Endothelial cell (in vitro differentiated cells): ENCODE results near the gene EVI5L. TPM values are rescaled to one million over a fixed set of nuclear protein-coding genes. Genes with fewer than 3 reads are reported as not detected.
"Not testable (repeated sequence)": the region's sequence is repeated elsewhere in the genome, so short reads cannot be mapped to it uniquely, and the experiment has no call there.

Experiments used
- DNase-seq: peaks from one replicate; pipeline ENCODE4 v3.0.0; 2021; ENCODE audit warnings: low spot score
- H3K27ac Mint-ChIP-seq: one replicate; pipeline ENCODE4 v1.8.0; 2021; ENCODE audit warnings: mixed read lengths, inconsistent platforms; ENCODE audit not compliant: unreplicated experiment
- H3K27me3 Mint-ChIP-seq: one replicate; pipeline ENCODE4 v1.8.0; 2021; ENCODE audit warnings: mild to moderate bottlenecking, moderate library complexity, mixed read lengths, inconsistent platforms; ENCODE audit not compliant: unreplicated experiment
- H3K36me3 Mint-ChIP-seq: one replicate; pipeline ENCODE4 v1.8.0; 2021; ENCODE audit warnings: mild to moderate bottlenecking, low read depth, mixed read lengths, inconsistent platforms; ENCODE audit not compliant: unreplicated experiment
- H3K4me1 Mint-ChIP-seq: one replicate; pipeline ENCODE4 v1.8.0; 2021; ENCODE audit warnings: mild to moderate bottlenecking, mixed read lengths, inconsistent platforms; ENCODE audit not compliant: unreplicated experiment
- H3K4me3 Mint-ChIP-seq: one replicate; pipeline ENCODE4 v1.8.0; 2021; ENCODE audit warnings: mild to moderate bottlenecking, mixed read lengths, inconsistent platforms; ENCODE audit not compliant: unreplicated experiment
- H3K9me3 Mint-ChIP-seq: one replicate; pipeline ENCODE4 v1.8.0; 2021; ENCODE audit warnings: mixed read lengths, inconsistent platforms; ENCODE audit not compliant: unreplicated experiment
- CTCF ChIP-seq: fragments of 200-600 bp; sonication (generic); IDR thresholded peaks from one replicate; pipeline ENCODE4 v1.5.0; 2021; ENCODE audit warnings: antibody characterized with exemption; ENCODE audit not compliant: unreplicated experiment
- total RNA-seq: library from RNA; stranded (reverse); fragmentation: NEBNext Ultra II Directional; extraction: Animal tissue kit (Norgen Biotek cat#: 25700); gene quantifications from one replicate; pipeline ENCODE4 v1.2.1, GENCODE V29; 2021; ENCODE audit not compliant: unreplicated experiment

The EVI5L gene
- total RNA-seq, 1 donor from 2014 or later = 20.4 TPM

DNA sequence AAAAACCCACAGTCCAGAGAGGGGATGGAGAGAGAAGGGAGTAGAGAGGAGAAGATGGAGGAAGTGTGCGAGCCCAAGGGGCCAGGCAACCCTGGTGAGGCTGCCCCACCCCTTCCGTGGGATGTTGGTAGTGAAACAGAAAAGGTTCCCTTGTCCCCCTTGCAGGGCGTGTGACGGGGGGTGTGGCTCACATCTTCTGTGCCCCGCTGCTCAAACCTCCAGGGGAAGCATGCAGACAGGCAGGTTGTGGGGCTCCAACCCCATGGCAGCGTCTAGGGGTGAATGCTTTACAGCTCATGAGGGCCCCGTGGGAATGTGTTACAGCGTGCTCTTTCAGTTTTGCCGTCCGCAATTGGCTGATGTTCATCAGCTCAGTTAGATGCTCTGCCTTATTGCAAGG, 14.7 kb upstream of the EVI5L start:
- peaks cover 9% of the 10 kb centered on the region for H3K9me3 Mint-ChIP-seq
- H3K4me1 Mint-ChIP-seq = no peaks in the 10 kb centered on the region
- H3K27ac Mint-ChIP-seq = no peak overlapping the region
- H3K27me3 Mint-ChIP-seq = peaks cover 6% of the 10 kb centered on the region
- no peak overlapping the region for H3K4me3 Mint-ChIP-seq
- no peak for TF ChIP-seq CTCF
- peaks cover 5% of the 10 kb centered on the region for H3K36me3 Mint-ChIP-seq
- DNase-seq = no peak

DNA sequence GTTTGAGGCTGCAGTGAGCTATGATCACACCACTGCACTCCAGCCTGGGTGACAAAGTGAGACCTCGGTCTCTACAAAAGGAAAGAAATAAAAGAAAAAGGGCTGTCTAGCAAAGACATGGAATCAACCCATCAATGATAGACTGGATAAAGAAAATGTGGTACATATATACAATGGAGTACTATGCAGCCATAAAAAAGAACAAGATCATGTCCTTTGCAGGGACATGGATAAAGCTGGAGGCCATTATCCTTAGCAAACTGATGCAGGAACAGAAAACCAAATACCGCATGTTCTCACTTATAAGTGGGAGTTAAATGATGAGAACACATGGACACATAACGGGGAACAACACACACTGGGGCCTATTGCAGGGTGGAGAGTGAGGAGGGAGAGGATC, 14.0 kb upstream of the EVI5L start:
- not testable (repeated sequence) for H3K36me3 Mint-ChIP-seq, H3K27ac Mint-ChIP-seq, H3K4me3 Mint-ChIP-seq, H3K4me1 Mint-ChIP-seq, H3K27me3 Mint-ChIP-seq, H3K9me3 Mint-ChIP-seq, DNase-seq

GRCh38 chr19:7817801-7818200, 12.2 kb upstream of the EVI5L start:
- Mint-ChIP-seq H3K9me3 (no peaks in the 10 kb centered on the region), H3K4me3 (no peak overlapping the region), H3K27ac (no peak overlapping the region), H3K27me3 (peaks cover 6% of the 10 kb centered on the region), H3K36me3 (peaks cover 5% of the 10 kb centered on the region), H3K4me1 (peaks cover 4% of the 10 kb centered on the region)
- DNase-seq = no peak
- no peak for TF ChIP-seq CTCF

DNA sequence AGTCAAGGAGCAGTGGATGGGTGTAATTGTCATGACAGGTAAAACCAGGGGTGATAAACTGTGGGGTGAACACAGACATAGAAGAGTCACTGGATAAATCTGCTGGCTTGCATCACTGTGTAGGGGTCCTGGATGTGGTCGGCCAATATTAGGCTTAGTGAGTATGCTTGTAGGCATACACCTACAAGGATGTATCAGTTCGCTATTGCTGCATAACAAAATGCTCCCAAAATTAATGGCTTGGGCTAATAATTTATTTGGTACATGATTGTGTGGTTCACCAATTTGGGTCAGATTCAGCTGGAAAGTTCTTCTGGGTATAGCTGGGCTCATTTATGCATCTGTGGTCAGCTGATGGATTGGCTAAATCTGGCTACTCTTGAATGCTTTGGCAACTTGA, 11.2 kb upstream of the EVI5L start:
- Mint-ChIP-seq H3K4me1 (peaks cover 4% of the 10 kb centered on the region), H3K4me3 (no peak overlapping the region), H3K36me3 (peaks cover 5% of the 10 kb centered on the region), H3K27me3 (peaks cover 6% of the 10 kb centered on the region), H3K27ac (no peak overlapping the region), H3K9me3 (no peaks in the 10 kb centered on the region)
- DNase-seq = no peak
- no peak for TF ChIP-seq CTCF

GRCh38 chr19:7819337-7819736, 10.7 kb upstream of the EVI5L start:
- no peak for DNase-seq
- H3K9me3 Mint-ChIP-seq = no peaks in the 10 kb centered on the region
- no peak overlapping the region for H3K27ac Mint-ChIP-seq
- peaks cover 4% of the 10 kb centered on the region for H3K4me1 Mint-ChIP-seq
- H3K4me3 Mint-ChIP-seq = no peak overlapping the region
- TF ChIP-seq CTCF = no peak
- H3K27me3 Mint-ChIP-seq = peaks cover 4% of the 10 kb centered on the region
- peaks cover 5% of the 10 kb centered on the region for H3K36me3 Mint-ChIP-seq

GRCh38 chr19:7820588-7820987, 9.4 kb upstream of the EVI5L start:
- H3K4me3 Mint-ChIP-seq = no peak overlapping the region
- peaks cover 5% of the 10 kb centered on the region for H3K36me3 Mint-ChIP-seq
- peaks cover 1% of the 10 kb centered on the region for H3K27me3 Mint-ChIP-seq
- no peak for DNase-seq
- H3K9me3 Mint-ChIP-seq = no peaks in the 10 kb centered on the region
- no peak for TF ChIP-seq CTCF
- peaks cover 4% of the 10 kb centered on the region for H3K4me1 Mint-ChIP-seq
- H3K27ac Mint-ChIP-seq = no peak overlapping the region
